NCI-H1092 treated with DMSO at 0.1 percent for 48 hours (cell line): ENCODE results near the gene MAP2K3.
"Not testable (repeated sequence)": the region's sequence is repeated elsewhere in the genome, so short reads cannot be mapped to it uniquely, and the experiment has no call there.

ENCODE experiments used
- DNase-seq: peaks from one replicate; lab custom pipeline; 2025; lab: John Stamatoyannopoulos, UW

The MAP2K3 gene

GRCh38 chr17:21297026-21297520 lies 12.6 kb downstream of the MAP2K3 start:
- no peak for DNase-seq

GRCh38 chr17:21297597-21297996 lies 13.1 kb downstream of the MAP2K3 start:
- DNase-seq: no peak

GRCh38 chr17:21298056-21298982 lies 13.8 kb downstream of the MAP2K3 start:
- no peak for DNase-seq

GRCh38 chr17:21298983-21299519 lies 14.5 kb downstream of the MAP2K3 start:
- no peak for DNase-seq

GRCh38 chr17:21299981-21300600 lies 15.6 kb downstream of the MAP2K3 start:
- DNase-seq: no peak

GRCh38 chr17:21300601-21301571 lies 16.4 kb downstream of the MAP2K3 start:
- no peak for DNase-seq

- DNase-seq: peak; percentile 50
These were observed 17.4 kb downstream of the MAP2K3 start for GRCh38 chr17:21301593-21302550.

- no peak for DNase-seq
These were observed 18.4 kb downstream of the MAP2K3 start for GRCh38 chr17:21302711-21303425.

GRCh38 chr17:21303441-21304065 lies 19.0 kb downstream of the MAP2K3 start:
- no peak for DNase-seq

- DNase-seq: no peak
These were observed 19.6 kb downstream of the MAP2K3 start for GRCh38 chr17:21304091-21304490.

- not testable (repeated sequence) for DNase-seq
These were observed 20.1 kb downstream of the MAP2K3 start for GRCh38 chr17:21304551-21305151.

- not testable (repeated sequence) for DNase-seq
These were observed 21.1 kb downstream of the MAP2K3 start for GRCh38 chr17:21305431-21306180.

GRCh38 chr17:21306611-21307272 lies 22.2 kb downstream of the MAP2K3 start:
- not testable (repeated sequence) for DNase-seq

GRCh38 chr17:21307273-21307625 lies 22.7 kb downstream of the MAP2K3 start:
- not testable (repeated sequence) for DNase-seq

GRCh38 chr17:21308931-21309381 lies 24.4 kb downstream of the MAP2K3 start:
- not testable (repeated sequence) for DNase-seq

- DNase-seq: not testable (repeated sequence)
These were observed 25.7 kb downstream of the MAP2K3 start for GRCh38 chr17:21310061-21310765.
